CD4-positive, alpha-beta T cell treated with Interleukin-15 for 4 hours (primary cell): ENCODE measurements around the gene ARSI.
A peak's percentile ranks its signal among the peaks of the same experiment; 100 is the strongest.

ENCODE experiments used
- DNase-seq: peaks from one replicate; pipeline ENCODE4 v3.0.0-alpha.2; 2020; ENCODE audit warnings: low spot score

Gene ARSI

DNA sequence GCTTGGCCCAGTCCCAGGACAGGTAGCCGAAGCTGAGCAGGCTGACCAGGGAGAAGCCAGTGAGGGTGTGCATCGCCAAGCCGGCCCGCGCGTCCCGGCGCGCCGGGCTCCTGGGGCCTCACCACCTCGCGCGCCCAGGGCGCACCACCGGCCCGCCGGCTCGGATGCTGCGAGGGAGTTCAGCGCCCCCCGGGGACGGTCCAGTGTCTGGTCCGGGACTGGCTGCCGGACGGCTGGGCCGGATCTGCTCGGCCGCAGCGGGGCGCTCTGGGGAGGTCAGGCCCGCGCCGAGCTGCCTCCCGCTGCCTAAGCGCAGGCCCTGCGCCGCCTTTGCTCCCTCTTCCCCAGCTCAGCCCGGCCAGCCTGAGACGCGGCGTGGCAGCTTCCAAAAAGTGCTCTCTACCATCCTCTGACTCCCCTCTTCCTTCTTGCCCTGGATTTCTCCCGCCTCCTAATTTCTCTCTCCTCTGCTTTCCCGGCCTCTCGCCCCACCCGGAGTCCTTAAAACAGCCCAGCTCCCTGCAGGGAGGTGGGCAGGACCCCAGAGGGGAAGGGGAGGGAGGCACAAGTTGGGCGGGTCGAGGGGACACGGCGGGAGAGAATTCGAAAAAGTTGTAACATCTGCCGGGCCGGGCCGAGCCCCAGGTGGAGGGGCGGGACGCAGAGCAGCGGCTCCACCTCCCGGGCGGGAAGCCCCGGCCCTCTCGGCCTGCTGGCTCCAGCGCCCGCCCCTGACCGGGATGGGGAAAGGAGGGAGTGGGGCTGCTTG lies at the start of gene ARSI:
TSS of gene ARSI (minus strand) at position 605 of the 769 bp plus-strand sequence. CDS start at position 73, 532 bp downstream.
- DNase-seq, result no peak

DNA sequence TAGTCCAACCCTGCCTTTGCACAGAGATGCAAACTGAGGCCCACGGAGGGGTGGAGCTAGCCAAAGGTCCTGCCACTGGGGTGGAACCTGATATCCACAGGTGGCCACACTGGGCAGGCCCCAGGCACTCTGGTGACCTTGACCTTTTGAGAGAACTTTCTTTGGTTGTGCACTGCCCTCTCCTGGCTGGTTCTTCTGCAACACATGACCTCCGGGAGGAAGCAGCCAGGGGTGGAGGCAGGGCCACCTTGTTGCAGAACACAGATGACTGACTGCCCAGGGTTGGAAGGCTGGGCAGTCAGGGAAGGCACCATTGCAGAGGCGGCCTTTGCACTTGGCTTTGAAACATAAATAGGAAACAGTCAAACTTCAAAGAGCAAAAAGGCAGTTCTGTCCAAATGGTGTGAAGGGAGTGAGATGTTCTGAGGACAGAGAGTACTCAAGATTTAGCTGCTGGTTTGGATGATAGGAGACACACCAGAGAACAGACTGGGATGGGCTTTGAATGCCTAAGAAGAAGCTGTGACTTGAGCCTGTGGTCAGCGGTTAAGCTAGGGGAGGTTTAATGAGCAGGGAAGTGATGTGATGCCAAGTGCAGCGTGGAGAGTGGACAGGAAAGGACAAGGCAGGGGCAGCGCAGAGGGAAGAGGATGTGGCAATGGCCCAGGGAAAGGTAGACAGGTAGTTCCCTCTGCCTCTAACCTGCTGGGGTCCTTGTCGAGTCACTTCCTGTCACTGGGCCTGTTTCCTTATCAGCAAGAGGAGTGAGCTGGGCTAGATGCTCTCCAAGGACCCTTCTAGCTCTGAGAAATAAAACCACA lies 48.0 kb upstream of the ARSI start:
- DNase-seq, result peak; percentile 33

DNA sequence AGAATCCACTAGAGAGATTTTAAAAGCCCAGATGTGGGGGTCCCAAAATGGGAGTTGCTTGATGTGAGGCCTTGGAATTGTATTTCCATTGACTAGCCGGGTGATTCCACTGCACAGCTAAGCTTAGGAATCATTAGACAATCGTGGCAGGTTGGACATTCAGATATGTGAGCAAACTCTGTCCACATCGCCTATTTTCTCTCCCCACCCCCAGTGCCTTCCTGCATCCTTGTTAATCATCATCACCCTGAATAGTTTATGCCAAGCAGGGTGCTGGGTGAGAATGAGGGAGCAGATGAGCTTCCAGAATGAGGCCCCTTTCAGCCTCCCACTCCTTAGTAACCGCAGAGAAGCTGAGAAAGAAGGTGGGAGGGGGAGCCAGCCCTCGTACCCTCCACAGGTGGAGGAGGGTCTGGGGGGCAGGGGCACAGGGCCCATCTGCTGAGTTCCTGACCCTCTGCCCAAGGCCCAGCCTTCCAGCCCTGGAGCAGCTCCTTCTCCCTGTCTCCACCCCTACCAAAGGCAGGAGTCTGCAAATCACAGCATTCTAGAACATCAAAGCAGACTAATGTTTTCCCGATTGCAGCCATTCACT lies 47.1 kb upstream of the ARSI start:
- DNase-seq, result no peak

DNA sequence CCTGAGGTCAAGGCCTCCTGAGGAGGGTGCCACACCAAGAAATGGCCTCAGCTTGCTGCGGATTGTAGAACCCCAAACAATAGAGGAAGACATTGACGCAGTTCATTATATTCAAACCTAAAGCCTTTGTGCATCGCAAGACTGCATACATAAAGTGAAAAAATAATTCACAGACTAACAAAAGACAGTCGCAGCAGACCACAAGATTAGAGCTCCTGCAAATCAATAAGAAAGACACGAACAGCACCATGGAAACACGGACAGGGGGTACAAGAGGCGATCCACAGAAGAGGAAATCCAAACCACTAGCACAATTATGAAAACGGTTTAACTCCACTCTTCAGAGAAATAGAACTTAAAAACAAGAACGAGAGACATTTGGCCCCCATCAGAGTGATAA lies 44.7 kb upstream of the ARSI start:
- DNase-seq, result no peak

DNA sequence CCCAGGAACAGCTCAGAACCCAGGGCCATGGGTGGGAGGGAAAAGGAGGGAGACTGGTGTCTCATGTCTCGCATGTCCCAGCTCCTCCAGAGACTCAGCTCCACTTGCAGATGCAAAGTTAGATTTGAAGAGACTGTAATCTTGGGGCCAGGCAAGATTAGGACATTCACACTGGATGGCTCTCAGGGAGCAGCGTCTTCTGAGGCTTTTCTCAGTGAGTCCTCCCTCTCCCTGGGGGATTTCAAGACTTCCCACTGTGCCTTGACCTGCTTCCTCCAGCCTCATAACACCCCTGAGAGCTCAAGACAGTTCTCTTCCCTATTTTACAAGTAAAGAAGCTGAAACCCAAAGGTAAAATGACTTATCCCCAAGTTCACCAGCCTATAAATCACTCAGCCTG lies 44.3 kb upstream of the ARSI start:
- no peak for DNase-seq

DNA sequence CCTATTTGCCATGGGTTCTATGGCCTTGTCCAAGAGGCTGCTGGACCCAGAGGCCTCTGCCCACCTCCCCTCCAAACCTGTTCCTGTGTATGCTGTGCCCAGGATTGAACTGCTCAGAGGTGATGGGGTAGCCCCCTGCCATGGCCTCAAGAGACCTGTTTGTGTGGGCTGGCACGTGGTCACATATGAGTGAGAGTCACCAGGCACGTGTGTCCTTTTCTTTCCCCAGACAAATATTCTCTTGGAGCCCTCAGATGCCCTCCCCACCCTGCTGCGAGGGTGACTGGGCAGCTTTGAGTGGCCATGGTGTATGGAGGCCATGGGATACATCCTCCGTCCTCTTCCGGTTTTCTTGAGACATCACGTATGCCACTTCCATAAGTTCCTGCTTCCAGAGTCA lies 43.9 kb upstream of the ARSI start:
- DNase-seq, result no peak

DNA sequence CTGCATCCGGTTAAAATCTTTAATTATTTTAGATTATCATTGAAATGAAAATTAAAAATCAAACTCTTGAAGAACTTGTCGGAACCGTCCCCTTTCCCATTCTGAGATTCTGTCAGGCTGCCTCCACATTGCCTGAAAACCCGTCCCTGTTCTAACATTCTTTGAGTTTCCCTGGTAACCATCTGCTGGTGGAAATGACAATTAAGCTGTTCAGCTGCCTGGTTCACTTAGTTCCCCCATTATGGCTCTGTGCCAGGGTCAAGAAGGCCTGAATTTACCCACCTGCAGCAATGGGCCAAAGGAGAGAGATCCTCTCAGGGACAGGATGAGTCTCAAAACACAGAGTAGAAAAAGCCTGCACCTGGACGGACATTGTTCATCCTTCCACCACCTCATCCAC lies 43.0 kb upstream of the ARSI start:
- no peak for DNase-seq

DNA sequence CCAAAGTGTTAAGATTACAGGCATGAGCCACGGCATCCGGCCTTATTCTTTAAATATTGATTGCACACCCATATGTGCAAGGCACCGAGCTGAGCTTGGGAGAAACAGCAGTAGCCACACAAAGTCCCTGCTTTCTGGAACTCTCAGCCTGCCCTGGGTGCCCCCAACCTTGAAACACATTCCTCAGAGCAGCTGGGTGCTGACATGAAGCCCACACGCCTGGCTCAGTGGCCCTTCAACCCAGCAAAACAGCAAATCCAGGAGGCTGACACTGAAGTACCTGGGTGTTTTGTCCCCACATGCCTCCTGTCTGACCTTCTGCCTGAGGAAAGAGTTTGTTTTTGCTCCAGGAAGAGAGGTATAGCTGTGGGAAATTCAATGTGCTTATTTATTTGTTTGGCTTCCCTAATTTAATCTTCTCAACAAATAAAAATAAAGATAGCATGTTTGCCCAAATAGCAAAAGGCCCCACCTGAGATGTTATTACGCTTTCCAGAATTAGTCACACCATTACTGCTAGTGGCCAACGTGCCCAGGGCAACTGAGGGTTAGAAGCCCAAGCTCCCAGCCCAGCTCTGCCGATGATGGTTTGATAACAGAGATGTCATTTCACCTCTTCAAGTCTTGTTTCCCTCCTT lies 41.4 kb upstream of the ARSI start:
- DNase-seq, result no peak

DNA sequence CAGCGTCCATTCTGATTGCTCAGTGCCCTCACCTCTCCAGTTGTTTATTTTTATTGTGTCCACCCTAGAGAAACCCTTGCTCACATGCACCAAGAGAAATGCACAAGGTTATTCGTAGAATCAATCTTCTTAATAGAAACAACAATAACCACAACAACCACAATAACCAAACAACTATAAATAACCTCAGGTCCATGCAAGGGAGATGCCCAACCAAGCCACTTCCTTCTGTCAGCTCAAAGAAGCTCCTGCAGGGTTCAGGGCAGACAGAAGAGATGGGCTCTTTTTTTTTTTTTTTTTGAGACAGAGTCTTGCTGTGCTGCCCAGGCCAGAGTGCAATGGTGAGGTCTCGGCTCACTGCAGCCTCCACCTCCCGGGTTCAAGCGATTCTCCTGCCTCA lies 39.9 kb upstream of the ARSI start:
- DNase-seq, result no peak

DNA sequence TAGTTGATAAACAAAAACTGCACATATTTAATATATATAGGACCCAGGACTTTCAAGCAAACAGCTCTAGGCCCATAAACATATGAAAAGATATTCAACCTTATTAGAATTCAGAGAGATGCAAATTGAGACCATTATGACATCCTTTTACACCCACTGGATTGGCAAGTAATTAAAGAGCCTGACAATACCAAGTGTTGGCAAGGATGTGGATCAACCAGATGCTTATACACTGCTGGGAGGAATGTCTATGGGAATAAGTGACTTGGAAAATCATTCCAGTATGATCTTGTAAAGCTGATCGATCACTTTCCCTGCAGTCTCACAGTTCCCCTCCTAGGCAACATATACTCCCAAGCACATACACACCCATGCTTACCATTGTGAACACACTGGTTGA lies 39.3 kb upstream of the ARSI start:
- DNase-seq, result no peak

DNA sequence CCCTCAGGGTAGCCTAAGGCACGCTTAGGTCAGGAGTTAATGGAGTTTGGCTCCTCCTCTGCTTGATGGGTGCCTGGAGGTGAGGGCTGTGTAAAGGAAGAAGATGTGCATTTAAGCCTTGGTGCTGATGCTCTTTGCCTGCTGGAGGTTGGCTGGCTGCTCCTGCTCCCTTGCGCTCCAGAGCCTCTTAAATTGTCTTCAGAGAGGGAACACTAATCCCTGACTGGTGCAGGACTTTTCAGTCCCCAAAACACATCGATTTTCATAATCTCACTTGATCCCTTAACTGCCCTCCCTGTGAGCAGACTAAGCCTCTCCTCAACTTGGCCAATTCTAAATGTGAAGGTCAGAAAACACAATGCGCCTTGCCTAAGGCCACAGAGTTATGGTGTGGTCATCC lies 38.6 kb upstream of the ARSI start:
- DNase-seq, result no peak

DNA sequence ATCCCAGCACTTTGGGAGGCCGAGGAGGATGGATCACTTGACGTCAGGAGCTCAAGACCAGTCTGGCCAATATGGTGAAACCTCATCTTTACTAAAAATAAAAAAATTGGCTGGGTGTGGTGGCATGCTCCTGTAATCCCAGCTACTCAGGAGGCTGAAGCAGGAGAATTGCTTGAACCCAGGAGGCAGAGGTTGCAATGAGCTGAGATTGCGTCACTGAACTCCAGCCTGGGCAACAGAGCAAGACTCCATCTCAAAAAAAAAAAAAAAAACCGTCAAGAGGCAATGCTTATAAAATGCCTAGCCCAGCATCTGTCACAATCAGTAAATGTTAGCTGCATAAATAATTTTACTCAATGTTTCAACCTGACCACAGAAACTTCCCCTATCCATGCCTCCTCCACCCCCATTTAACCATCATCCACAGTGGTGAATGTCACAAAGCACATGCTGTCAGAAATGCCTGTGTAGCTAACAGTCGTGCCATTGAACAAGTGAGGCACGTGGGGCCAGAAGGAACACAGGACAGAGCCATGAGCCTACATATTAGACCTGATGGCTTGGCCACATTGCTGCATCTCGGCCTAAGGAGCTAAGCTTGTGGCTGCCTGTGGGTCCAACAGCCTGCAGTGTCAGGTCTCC lies 38.0 kb upstream of the ARSI start:
- no peak for DNase-seq

DNA sequence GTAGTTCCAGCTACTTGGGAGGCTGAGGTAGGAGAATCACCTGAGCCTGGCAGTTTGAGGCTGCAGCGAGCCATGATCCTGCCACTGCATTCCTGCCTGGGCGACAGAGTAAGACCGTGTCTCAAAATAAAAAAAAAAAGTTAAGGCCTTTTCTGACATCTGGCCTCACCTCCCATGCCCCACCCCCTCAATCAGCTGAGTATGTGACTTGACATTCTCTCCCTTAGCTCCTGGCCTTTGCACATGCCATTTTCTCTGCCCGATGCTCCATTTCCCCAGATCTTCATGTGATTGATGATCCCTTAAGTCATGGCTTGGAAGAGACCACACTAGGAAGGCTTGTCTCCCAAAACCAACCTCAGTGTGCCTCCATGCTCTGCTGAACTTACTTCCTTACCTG lies 37.1 kb upstream of the ARSI start:
- DNase-seq, result no peak

DNA sequence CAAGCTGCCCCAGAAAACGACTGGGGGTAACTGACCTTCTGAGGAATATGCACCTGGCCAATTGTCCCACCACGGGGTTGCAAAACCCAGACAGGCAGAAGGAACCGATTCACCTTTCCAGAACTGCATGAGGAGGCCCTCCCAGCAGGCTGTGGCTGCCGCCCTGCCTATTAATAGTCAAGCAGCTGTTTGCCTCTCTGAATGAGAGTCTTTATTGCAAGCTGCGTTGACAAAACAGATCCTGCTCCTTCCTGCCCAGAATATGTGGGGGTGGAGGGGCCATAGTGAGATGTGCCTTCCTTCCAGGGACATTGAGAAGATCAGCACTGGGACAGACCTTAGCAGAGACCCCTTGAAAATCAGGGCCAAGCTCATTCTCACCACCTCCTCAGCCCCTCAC lies 36.5 kb upstream of the ARSI start:
- no peak for DNase-seq

DNA sequence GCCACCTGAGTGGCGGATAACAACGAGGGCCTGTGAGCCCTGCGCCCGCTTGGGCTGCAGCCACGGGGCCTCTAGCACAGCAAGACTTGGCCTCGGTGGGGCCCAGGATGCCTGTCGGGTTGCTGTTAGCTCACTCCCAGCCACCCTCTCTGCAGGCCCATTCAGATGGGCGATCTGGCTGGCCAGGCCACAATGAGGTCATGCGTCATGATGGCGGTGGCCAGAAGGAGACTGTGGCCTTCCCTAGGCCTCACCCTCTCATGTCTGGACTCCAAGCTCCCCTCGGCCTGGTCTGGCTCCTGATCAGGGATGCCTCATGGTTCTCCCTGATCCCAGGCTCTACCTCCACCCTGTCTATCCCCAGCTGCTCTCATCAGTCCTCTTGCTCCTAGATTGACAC lies 35.8 kb upstream of the ARSI start:
- DNase-seq, result no peak

DNA sequence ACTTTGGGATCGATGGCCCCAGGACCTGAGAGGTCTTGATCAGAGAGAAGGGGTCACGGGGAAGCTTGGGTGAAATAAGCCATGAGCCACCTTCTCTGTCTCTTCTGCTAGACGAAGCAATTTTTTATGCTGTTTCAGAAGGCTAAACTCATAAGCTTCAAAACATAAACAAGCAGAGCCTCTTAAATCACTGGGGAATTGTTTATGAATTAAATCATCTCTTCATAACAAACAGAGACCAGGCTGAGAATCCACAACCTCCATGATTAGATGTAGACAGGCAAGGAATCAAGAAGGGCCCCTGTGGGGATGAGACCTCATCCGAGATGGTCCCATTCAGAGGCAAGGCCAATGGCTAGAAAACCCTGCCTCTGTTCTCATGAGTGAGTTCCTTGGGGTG lies 33.1 kb upstream of the ARSI start:
- no peak for DNase-seq

DNA sequence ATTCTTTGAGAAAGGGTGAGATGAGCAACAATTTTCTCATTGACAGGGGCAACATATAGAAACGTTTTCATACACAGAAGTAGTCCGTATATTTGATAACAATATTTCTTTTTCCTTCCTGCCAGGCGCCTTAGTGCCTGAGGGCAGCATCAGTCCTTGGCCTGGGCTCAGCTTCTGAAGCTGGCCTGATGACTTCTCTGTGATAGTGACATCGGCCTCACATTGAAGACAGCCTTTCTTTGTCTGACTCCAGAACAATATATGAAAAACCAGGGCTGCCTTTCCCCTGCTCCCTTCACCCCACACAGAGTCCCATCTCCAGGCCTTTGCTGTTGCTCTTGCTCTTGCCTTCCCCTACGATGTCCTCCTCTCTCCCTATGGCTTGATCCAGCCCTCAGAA lies 30.7 kb upstream of the ARSI start:
- no peak for DNase-seq

DNA sequence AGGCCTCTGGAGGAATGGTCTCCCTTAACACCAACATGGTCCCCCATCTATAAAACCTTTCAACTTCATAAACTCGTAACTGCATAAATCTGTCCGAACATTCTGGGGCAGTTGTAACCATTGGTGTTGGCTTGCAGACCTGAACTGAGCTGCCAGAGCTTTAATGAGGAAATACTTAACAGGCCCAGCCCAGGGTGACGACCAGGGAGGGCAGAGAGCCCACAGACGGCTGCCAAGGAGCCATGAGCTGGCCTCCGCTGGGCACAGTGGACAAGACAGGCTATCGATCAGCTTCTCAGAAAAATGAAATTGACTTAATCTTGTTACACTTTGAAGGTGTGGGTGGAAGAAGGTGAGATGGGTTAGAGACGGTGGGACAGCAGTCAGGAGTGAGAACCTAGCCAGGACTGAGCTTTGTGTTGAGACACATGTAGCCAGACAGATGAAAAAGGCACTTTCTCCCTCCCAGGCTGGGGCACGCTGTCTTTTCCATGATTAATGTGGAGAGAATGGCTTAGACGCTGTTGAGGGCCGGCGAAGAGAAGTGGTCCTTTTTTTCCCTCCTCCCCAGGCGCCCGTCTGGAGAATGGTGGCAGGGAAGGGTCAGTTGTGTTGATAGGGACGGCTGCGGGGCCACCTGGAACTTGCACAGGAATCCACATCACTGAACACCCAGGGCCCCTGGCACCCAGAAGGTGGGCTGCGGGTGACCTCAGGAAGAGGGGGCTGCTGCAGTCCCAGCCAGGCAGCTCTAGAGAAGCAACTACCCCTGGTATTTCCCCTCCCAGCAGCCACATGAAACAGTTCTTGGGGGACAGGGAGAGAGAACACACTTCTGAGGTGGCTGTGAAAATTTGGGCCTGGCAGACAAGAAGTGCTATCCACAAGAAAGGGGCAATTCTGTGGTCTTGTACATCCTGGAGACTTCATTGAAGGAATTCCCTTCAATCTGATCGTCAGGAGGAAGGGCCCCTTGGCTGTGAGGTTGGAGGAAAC lies 27.5 kb upstream of the ARSI start:
- DNase-seq, result no peak

DNA sequence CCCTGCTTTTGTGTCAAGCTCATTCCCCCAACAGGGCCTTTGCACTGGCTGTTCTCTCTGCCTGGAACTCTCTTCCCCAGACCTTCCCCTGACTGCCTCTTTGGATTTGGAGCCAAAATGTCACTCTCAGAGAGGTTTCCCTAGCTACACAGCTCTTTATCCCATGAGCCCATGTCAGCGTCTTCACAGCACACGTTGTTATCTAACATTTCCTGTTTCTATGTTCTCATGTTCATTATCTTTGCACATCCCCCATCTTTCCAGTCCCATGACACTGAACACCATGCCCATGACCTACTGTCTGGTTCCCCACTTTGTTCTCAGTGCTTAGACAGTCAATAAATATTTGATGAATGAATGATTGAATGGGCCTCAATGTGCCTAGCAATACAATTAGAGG lies 26.3 kb upstream of the ARSI start:
- no peak for DNase-seq

DNA sequence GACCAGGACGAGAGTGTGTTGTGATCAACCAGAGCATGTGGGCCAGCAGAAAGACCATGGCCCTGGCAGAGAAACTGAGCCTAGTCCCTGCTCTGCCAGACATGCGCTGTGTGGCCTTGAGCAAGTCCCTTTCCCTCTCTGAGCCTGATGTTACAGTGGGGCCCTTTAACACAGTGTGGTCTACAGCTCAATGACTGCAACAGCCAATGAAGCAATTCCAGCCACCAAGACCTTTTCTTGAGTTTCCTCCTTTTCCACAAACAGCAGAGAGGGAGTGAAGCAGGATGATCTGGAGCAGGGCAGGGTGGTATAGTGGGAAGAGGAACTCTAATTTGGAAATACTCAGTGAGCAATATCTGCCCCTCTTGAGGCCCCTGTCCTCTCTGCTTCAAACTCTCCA lies 25.8 kb upstream of the ARSI start:
- no peak for DNase-seq

DNA sequence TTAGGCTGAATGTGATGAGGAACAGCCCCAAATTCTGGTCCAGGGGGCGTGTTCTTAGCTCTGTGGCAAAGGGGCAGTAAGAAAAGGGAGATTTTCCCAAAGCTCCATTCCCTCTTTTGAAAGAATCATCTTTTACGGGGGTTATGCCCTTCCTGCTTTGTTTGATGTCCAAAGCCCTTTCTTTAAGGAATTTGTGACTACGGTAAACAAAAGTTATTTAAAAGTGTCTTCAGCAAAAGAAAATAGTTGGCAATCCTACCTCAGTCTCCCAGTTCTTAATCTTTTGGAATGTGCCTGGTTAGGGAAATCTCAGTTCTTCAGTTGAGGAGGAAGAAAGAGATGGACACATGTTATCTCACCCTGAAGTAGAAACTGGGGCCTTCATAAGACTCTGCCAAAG lies 24.4 kb upstream of the ARSI start:
- no peak for DNase-seq
